Measurements from ENCODE around the gene TAX1BP1. TPM values are rescaled to one million over a fixed set of nuclear protein-coding genes. Genes with fewer than 3 reads are reported as not detected.
A peak's percentile ranks its signal among the peaks of the same experiment; 100 is the strongest.

TAX1BP1 gene
- polyA plus RNA-seq, 1 donor (not counting 4 experiments of a cell fraction or from before 2014, with no cell fraction given) = 102 TPM

GRCh38 chr7:27697861-27698430 lies 42.0 kb upstream of the TAX1BP1 start:
- no peak for TF ChIP-seq EZH2 (IDR thresholded peaks at IDR 0.05; ENCODE audit: low read length)
- TF ChIP-seq CTCF (optimal IDR thresholded peaks at IDR 0.05 in 1 of 3, IDR thresholded peaks at IDR 0.05 in 1 of 3, conservative IDR thresholded peaks at IDR 0.05 in 1 of 3; ENCODE audit: extremely low read depth in 1 of 3, insufficient read depth in 2 of 3, low read length in 3 of 3) = no peak
- Histone ChIP-seq H3K27ac (ENCODE audit: control insufficient read depth, insufficient read depth, low read length) (no peak overlapping the region), H3K9me1 (ENCODE audit: control insufficient read depth, extremely low read depth, insufficient read depth, low read length) (no peaks in the 10 kb centered on the region), H3K27me3 (ENCODE audit: control insufficient read depth, extremely low read depth, insufficient read depth, low read length) (no peaks in the 10 kb centered on the region), H3K9me3 (ENCODE audit: control insufficient read depth, low read depth, low read length) (no peaks in the 10 kb centered on the region), H2AFZ (ENCODE audit: control insufficient read depth, low read length) (peak overlapping the region; percentile 7), H3K4me3 (ENCODE audit: control insufficient read depth in 2 of 3, extremely low read depth in 1 of 3, insufficient read depth in 2 of 3, low read depth in 1 of 3, low read length in 3 of 3) (no peak overlapping the region), H3K4me2 (ENCODE audit: control insufficient read depth, extremely low read depth, insufficient read depth, low read depth, low read length) (no peak overlapping the region), H4K20me1 (ENCODE audit: control insufficient read depth, extremely low read depth, insufficient read depth, low read length) (no peaks in the 10 kb centered on the region), H3K4me1 (ENCODE audit: control insufficient read depth, extremely low read depth, insufficient read depth, low read length) (peaks cover 3% of the 10 kb centered on the region), H3K9ac (ENCODE audit: control insufficient read depth, extremely low read depth, insufficient read depth, low read length) (no peak overlapping the region), H3K36me3 (ENCODE audit: control insufficient read depth in 2 of 2, extremely low read depth in 1 of 2, insufficient read depth in 2 of 2, low read length in 2 of 2) (no peaks in the 10 kb centered on the region), H3K79me2 (ENCODE audit: control insufficient read depth, insufficient read depth, low read length) (no peaks in the 10 kb centered on the region)
- dilution Hi-C loops (cut with MboI; ENCODE audit: extremely low pct_ligation_motif_present, low sequenced_read_pairs) = no loop called here
- peak; percentile 57 for FAIRE-seq
- no peak for DNase-seq (ENCODE audit: low read depth, low spot score)

DNA sequence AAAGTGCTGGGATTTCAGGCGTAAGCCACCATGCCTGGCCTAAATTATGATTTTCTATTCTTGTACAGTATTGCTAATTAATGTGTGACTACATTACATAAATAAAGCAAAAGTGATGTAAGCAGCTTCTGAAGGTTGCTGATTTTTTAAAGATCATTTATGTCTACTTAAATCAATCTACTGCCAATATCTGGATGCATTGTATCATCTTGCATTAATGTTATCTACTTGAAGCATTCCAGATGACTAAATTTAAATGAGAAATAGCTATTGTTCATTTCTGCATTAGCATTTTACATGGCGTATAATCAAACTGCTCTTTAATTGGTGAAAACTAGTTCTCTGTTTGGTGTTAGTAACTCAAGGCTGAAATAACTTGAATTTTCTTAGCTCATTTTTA lies 40.2 kb upstream of the TAX1BP1 start:
- no peaks in the 10 kb centered on the region for H3K9me3 ChIP-seq (ENCODE audit: control insufficient read depth, low read depth, low read length)
- no peaks in the 10 kb centered on the region for H3K9me1 ChIP-seq (ENCODE audit: control insufficient read depth, extremely low read depth, insufficient read depth, low read length)
- TF ChIP-seq CTCF (optimal IDR thresholded peaks at IDR 0.05 in 1 of 3, IDR thresholded peaks at IDR 0.05 in 1 of 3, conservative IDR thresholded peaks at IDR 0.05 in 1 of 3; ENCODE audit: extremely low read depth in 1 of 3, insufficient read depth in 2 of 3, low read length in 3 of 3) = no peak
- no peak for TF ChIP-seq EZH2 (IDR thresholded peaks at IDR 0.05; ENCODE audit: low read length)
- H3K9ac ChIP-seq (ENCODE audit: control insufficient read depth, extremely low read depth, insufficient read depth, low read length) = no peak overlapping the region
- DNase-seq (ENCODE audit: low read depth, low spot score) (no peak), FAIRE-seq (no peak)
- no peak overlapping the region for H3K4me2 ChIP-seq (ENCODE audit: control insufficient read depth, extremely low read depth, insufficient read depth, low read depth, low read length)
- H3K27me3 ChIP-seq (ENCODE audit: control insufficient read depth, extremely low read depth, insufficient read depth, low read length) = no peaks in the 10 kb centered on the region
- H3K79me2 ChIP-seq (ENCODE audit: control insufficient read depth, insufficient read depth, low read length) = no peaks in the 10 kb centered on the region
- H4K20me1 ChIP-seq (ENCODE audit: control insufficient read depth, extremely low read depth, insufficient read depth, low read length) = no peaks in the 10 kb centered on the region
- dilution Hi-C loops (cut with MboI; ENCODE audit: extremely low pct_ligation_motif_present, low sequenced_read_pairs) = no loop called here
- no peaks in the 10 kb centered on the region for H3K36me3 ChIP-seq (ENCODE audit: control insufficient read depth in 2 of 2, extremely low read depth in 1 of 2, insufficient read depth in 2 of 2, low read length in 2 of 2)
- no peak overlapping the region for H2AFZ ChIP-seq (ENCODE audit: control insufficient read depth, low read length)
- H3K4me1 ChIP-seq (ENCODE audit: control insufficient read depth, extremely low read depth, insufficient read depth, low read length) = peaks cover 3% of the 10 kb centered on the region
- H3K4me3 ChIP-seq (ENCODE audit: control insufficient read depth in 2 of 3, extremely low read depth in 1 of 3, insufficient read depth in 2 of 3, low read depth in 1 of 3, low read length in 3 of 3) = no peak overlapping the region
- H3K27ac ChIP-seq (ENCODE audit: control insufficient read depth, insufficient read depth, low read length) = no peak overlapping the region
